Measurements from ENCODE around the gene F13A1.

The F13A1 gene

DNA sequence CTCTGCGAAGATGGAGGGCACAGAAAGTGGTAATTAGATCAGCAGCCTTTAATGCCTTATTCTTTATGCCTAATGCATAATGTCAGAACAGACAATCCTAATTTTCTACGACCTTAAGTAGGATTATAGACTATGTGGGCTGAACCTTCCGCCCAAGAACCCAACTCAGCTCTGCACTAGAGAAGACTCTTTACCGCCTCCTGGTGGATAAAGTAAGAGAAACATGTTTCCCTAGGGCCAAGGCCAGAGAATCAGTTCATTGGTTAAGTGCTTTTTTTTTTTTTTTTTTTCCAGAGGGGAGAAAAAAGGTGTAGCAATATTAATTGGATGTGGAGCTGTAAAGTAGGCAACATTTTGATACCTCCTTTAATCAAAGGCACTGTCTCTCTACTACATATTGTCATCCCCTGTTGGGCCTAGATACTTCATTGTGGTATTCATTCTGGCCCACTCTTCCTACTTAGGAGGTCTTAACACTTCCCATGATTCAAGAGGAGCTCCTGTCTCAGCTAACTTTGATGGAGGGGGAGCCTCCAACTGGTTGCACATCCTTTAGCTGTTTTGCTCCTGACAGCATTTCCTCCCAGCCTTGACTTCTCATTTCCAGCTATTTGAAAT is 188.9 kb downstream of the F13A1 start:
- no peak for TF ChIP-seq TAF1 (IDR thresholded peaks at IDR 0.05; ENCODE audit: borderline replicate concordance, insufficient read depth, low read length)
- no peak for TF ChIP-seq POLR2AphosphoS5 (IDR thresholded peaks at IDR 0.05; ENCODE audit: low read depth, low read length)
- no peak for TF ChIP-seq SIN3A (IDR thresholded peaks at IDR 0.05; ENCODE audit: borderline replicate concordance, insufficient read depth, low read length)

DNA sequence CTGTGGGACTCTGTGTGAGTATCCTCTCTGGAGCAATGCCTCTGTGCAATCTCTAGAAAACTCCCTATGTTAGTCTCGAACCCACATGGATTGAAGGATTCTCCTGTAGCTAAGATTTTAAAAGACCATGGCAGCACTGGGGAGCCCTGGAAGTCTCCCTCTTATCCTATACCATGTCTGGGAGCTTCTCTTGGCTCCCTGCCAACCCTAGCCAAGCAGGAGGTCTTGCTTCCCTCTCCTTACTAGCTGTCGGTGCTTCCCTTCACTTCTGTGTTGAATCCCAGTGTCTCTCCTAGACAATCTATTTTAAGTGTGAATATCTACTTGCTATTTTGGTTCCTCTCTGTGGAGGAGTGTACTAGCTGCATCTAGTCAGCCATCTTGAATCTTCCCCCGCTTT is 195.0 kb downstream of the F13A1 start:
- TF ChIP-seq TAF1 (IDR thresholded peaks at IDR 0.05; ENCODE audit: borderline replicate concordance, insufficient read depth, low read length) (no peak), FOXP2 (optimal IDR thresholded peaks at IDR 0.05; ENCODE audit: borderline replicate concordance, extremely low read depth, extremely low read length, insufficient read depth) (no peak), SIN3A (IDR thresholded peaks at IDR 0.05; ENCODE audit: borderline replicate concordance, insufficient read depth, low read length) (no peak), POLR2AphosphoS5 (IDR thresholded peaks at IDR 0.05; ENCODE audit: low read depth, low read length) (no peak)
- TF ChIP-seq, protein P1, sequence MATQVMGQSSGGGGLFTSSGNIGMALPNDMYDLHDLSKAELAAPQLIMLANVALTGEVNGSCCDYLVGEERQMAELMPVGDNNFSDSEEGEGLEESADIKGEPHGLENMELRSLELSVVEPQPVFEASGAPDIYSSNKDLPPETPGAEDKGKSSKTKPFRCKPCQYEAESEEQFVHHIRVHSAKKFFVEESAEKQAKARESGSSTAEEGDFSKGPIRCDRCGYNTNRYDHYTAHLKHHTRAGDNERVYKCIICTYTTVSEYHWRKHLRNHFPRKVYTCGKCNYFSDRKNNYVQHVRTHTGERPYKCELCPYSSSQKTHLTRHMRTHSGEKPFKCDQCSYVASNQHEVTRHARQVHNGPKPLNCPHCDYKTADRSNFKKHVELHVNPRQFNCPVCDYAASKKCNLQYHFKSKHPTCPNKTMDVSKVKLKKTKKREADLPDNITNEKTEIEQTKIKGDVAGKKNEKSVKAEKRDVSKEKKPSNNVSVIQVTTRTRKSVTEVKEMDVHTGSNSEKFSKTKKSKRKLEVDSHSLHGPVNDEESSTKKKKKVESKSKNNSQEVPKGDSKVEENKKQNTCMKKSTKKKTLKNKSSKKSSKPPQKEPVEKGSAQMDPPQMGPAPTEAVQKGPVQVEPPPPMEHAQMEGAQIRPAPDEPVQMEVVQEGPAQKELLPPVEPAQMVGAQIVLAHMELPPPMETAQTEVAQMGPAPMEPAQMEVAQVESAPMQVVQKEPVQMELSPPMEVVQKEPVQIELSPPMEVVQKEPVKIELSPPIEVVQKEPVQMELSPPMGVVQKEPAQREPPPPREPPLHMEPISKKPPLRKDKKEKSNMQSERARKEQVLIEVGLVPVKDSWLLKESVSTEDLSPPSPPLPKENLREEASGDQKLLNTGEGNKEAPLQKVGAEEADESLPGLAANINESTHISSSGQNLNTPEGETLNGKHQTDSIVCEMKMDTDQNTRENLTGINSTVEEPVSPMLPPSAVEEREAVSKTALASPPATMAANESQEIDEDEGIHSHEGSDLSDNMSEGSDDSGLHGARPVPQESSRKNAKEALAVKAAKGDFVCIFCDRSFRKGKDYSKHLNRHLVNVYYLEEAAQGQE (IDR thresholded peaks at IDR 0.05; ENCODE audit: insufficient read depth in 1 of 2, low read depth in 2 of 2, low read length in 2 of 2): no peak

DNA sequence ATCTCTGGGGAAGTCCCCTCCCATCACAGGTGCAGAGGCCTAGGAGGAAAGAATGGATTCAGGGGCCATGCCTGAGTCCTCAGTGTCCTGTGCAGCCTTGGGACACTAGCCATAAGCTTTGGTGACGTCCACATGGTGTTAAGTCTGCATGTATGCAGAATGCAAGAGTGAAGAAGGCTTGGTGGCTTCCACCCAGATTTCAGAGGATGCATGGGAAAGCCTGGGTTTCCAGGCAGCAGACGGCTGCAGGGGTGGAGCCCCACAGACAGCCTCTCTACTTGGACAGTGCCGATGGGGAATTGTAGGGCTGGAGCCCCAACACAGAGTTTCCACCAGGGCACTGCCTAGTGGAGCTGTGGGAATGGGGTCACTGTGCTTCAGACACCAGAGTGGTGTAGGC is 196.7 kb downstream of the F13A1 start:
- TF ChIP-seq FOXP2 (optimal IDR thresholded peaks at IDR 0.05; ENCODE audit: borderline replicate concordance, extremely low read depth, extremely low read length, insufficient read depth) (no peak), TAF1 (IDR thresholded peaks at IDR 0.05; ENCODE audit: borderline replicate concordance, insufficient read depth, low read length) (no peak), POLR2AphosphoS5 (IDR thresholded peaks at IDR 0.05; ENCODE audit: low read depth, low read length) (no peak), SIN3A (IDR thresholded peaks at IDR 0.05; ENCODE audit: borderline replicate concordance, insufficient read depth, low read length) (no peak)
- TF ChIP-seq, protein P1 (IDR thresholded peaks at IDR 0.05; ENCODE audit: insufficient read depth in 1 of 2, low read depth in 2 of 2, low read length in 2 of 2): no peak

DNA sequence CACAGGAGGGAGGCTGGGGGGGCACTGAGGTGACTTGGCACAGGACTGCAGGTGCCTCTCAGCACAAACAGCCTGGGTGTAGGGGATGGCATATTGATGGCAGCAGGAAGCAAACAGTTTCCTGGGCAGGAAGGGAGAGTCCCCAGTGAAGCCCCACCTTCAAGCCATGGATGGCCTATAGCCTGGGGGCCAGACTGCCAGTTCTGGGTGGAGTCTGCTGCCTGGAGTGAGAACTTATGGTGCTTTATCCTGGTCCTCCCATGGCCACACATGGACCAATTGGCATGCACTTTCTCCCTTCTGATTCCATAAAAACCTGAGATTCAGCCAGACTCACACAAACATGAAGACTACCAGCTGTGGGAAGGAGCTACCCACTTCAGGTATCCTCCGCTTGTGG is 198.5 kb downstream of the F13A1 start:
- TF ChIP-seq SIN3A (IDR thresholded peaks at IDR 0.05; ENCODE audit: borderline replicate concordance, insufficient read depth, low read length) (no peak), POLR2AphosphoS5 (IDR thresholded peaks at IDR 0.05; ENCODE audit: low read depth, low read length) (no peak), TAF1 (IDR thresholded peaks at IDR 0.05; ENCODE audit: borderline replicate concordance, insufficient read depth, low read length) (no peak), FOXP2 (optimal IDR thresholded peaks at IDR 0.05; ENCODE audit: borderline replicate concordance, extremely low read depth, extremely low read length, insufficient read depth) (no peak)
- TF ChIP-seq, protein P1 (IDR thresholded peaks at IDR 0.05; ENCODE audit: insufficient read depth in 1 of 2, low read depth in 2 of 2, low read length in 2 of 2): no peak

DNA sequence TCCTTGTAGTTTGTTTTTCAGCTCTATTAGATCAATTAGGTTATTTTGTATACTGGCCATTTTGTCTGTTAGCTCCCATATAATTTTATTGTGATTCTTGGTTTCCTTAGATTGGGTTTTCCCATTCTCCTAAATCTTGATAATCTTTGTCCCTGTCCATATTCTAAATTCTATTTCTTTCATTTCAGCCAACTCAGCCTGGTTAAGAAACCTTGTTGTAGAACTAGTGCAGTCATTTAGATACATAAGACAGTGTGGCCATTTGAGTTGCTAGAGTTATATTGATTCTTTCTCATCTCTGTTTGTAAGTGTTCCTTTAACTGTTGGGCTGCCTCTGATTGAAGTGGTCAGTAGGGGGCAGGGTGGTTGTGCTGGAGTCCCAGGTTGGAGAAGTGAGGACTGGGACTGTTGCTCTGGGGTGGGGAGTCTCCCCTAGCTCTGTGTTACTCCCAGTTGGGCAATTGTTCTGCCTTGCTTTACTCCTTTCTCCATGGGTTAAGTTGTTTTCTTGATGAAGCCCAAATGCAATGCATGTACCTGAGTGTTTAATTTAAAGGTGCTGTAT is 214.9 kb downstream of the F13A1 start:
- TF ChIP-seq, protein P1 (IDR thresholded peaks at IDR 0.05; ENCODE audit: insufficient read depth in 1 of 2, low read depth in 2 of 2, low read length in 2 of 2): no peak
- TF ChIP-seq FOXP2 (optimal IDR thresholded peaks at IDR 0.05; ENCODE audit: borderline replicate concordance, extremely low read depth, extremely low read length, insufficient read depth) (no peak), SIN3A (IDR thresholded peaks at IDR 0.05; ENCODE audit: borderline replicate concordance, insufficient read depth, low read length) (no peak), TAF1 (IDR thresholded peaks at IDR 0.05; ENCODE audit: borderline replicate concordance, insufficient read depth, low read length) (no peak), POLR2AphosphoS5 (IDR thresholded peaks at IDR 0.05; ENCODE audit: low read depth, low read length) (no peak)
